Measurements from ENCODE around the gene C22orf23.
A peak's percentile ranks its signal among the peaks of the same experiment; 100 is the strongest.
"Not testable (repeated sequence)": the region's sequence is repeated elsewhere in the genome, so short reads cannot be mapped to it uniquely, and the experiment has no call there.

The C22orf23 gene

GRCh38 chr22:37953062-37953436, 352 bp downstream of the C22orf23 start:
- no peak for DNase-seq

GRCh38 chr22:37952629-37953028, 772 bp downstream of the C22orf23 start:
- DNase-seq = not testable (repeated sequence)

- no peak for DNase-seq
These were observed 2.1 kb downstream of the C22orf23 start for GRCh38 chr22:37951305-37951704.

GRCh38 chr22:37947142-37947795, 6.1 kb downstream of the C22orf23 start:
- DNase-seq = not testable (repeated sequence)

- not testable (repeated sequence) for DNase-seq
These were observed 9.0 kb downstream of the C22orf23 start for GRCh38 chr22:37944423-37944822.

GRCh38 chr22:37943825-37944198, 9.6 kb downstream of the C22orf23 start:
- no peak for DNase-seq

- DNase-seq = no peak
These were observed 10.1 kb downstream of the C22orf23 start for GRCh38 chr22:37943136-37943824.

GRCh38 chr22:37942133-37942532, 11.3 kb downstream of the C22orf23 start:
- DNase-seq = no peak

GRCh38 chr22:37940698-37941376, 12.6 kb downstream of the C22orf23 start:
- peak; percentile 80 for DNase-seq

GRCh38 chr22:37933711-37934376, 19.6 kb downstream of the C22orf23 start:
- peak; percentile 86 for DNase-seq

- no peak for DNase-seq
These were observed 20.4 kb downstream of the C22orf23 start for GRCh38 chr22:37932821-37933578.

- no peak for DNase-seq
These were observed 21.0 kb downstream of the C22orf23 start for GRCh38 chr22:37932401-37932800.

GRCh38 chr22:37931893-37932389, 21.5 kb downstream of the C22orf23 start:
- DNase-seq = no peak

GRCh38 chr22:37930952-37931440, 22.4 kb downstream of the C22orf23 start:
- no peak for DNase-seq

- peak; percentile 20 for DNase-seq
These were observed 23.0 kb downstream of the C22orf23 start for GRCh38 chr22:37930270-37930951.

GRCh38 chr22:37929390-37929789, 24.0 kb downstream of the C22orf23 start:
- DNase-seq = no peak

GRCh38 chr22:37927637-37927936, 25.8 kb downstream of the C22orf23 start:
- DNase-seq = no peak

- DNase-seq = no peak
These were observed 26.4 kb downstream of the C22orf23 start for GRCh38 chr22:37926771-37927636.

GRCh38 chr22:37926358-37926757, 27.0 kb downstream of the C22orf23 start:
- no peak for DNase-seq

GRCh38 chr22:37925767-37926166, 27.6 kb downstream of the C22orf23 start:
- DNase-seq = no peak

- DNase-seq = no peak
These were observed 28.1 kb downstream of the C22orf23 start for GRCh38 chr22:37925330-37925729.

All from MV-4-11 (cell line).